CD4-positive, alpha-beta T cell treated with Interleukin-6 for 4 hours (primary cell): ENCODE results near the gene PRSS48.
"Not testable (repeated sequence)": the region's sequence is repeated elsewhere in the genome, so short reads cannot be mapped to it uniquely, and the experiment has no call there.

Source experiments
- DNase-seq: peaks from one replicate; pipeline ENCODE4 v3.0.0-alpha.2; 2020; ENCODE audit warnings: mixed read lengths

Gene PRSS48

DNA sequence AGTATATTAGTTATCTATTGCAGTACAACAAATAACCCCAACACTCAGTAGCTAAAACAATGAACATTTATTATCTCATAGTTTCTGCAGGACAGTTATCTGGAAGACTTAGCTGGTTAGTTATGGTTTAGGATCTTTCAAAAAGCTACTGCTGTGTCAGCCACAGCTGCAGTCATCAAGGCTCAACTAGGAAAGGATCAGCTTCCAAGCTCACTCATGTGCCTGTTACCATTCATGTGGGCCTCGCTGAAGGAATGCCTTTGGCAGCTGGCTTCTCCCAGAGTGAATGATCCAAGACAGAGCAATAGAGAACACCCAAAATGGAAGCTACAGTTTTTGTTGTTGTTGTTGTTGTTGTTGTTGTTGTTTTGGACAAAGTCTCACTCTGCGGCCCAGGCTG lies 13.5 kb upstream of the PRSS48 start:
- DNase-seq, result no peak

DNA sequence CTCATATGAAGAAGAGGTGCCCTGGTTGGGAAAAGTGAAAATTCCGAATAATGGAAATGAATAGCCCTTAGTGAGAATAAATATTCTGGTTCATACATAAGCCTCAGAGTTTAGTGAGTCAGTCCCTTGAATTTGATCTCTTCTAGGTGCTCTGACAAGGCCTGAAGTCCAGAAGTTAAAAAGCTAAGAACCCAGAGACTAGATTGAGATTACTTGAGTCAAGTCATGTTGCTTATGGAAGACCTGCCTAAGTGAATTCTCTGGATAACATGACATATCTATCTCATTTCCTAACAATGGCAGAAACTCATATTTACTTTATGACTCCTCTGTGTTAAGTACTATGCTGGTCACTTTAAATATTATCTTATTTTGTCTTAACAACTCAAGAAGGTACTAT lies 10.5 kb upstream of the PRSS48 start:
- no peak for DNase-seq

GRCh38 chr4:151267104-151267503 lies 9.9 kb upstream of the PRSS48 start:
- DNase-seq, result no peak

DNA sequence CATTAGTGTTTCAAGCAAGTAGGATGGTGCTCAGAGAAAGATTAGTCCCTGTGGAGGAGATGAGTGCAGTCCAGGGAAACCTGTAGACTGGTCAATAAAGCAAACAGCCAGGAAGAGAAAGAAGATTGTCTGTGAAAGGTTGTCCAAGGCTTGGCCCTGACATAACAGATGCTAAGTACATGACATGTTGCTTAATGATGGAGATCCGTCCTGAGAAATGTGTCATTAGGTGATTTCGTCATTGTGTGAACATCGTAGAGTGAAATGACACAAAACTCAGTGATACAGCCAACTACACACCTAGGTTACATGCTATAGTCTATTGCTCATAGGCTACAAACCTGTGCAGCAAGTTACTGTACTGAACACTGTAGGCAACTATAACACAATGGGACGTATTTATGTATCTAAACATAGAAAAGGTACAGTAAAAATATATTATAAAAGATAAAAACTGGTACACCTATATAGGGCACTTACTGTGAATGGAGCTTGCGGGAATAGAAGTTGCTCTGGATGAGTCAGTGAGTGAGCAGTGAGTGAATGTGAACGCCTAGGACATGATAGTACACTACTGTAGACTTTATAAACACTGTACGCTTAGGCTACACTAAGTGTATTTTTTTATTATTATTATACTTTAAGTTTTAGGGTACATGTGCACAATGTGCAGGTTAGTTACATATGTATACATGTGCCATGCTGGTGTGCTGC lies 9.0 kb upstream of the PRSS48 start:
- DNase-seq, result no peak

- not testable (repeated sequence) for DNase-seq
Measured at GRCh38 chr4:151268905-151269304, 8.1 kb upstream of the PRSS48 start.

DNA sequence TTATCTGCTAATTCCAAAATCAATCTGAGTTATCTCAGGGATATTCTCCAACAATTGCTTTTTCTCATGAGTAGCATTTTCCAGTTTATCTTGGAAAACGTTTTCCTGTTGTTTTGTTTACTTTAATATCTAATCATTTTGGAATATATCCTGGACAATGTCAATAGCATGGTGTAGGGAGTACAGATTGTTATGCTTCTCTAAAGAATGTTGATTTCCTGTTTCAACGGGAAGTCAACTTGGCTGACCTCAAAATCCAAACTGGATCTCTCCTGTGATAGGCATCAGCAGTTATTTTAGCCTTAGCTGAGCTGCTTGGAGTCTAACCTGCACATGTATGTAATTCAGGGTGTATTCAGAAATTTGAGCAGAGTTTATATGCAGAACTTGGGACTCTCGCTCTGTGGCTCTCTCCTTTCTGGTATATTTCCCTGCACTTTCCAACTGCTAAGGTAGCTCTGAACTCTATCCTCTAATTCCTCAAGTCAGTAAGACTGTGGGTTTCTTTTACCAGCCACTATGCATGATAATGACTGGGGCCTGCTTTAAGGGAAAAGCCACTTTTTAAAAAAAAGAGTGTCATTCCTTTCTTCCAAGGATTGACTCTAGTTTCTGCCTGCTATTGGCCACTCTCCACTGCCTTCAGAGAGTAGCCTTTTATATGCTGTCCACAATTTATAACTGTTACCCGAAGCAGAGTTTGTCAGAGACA lies 7.7 kb downstream of the PRSS48 start:
- DNase-seq, result no peak

DNA sequence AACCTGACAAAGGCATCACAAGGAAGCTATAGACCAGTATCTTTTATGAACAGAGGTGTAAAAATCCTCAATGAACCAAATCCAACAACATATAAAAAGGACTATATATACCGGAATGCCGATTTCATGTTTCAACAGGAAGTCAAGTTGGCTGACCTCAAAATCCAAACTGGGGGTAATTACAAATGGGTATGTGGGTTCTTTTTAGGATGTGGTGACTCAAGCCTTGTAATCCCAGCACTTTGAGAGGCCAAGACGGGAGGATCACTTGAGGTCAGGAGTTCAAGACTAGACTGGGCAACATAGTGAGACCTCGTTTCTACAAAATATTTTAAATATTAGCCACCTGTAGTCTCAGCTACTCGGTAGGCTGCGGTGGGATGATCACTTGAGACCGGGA lies 10.4 kb downstream of the PRSS48 start:
- no peak for DNase-seq

DNA sequence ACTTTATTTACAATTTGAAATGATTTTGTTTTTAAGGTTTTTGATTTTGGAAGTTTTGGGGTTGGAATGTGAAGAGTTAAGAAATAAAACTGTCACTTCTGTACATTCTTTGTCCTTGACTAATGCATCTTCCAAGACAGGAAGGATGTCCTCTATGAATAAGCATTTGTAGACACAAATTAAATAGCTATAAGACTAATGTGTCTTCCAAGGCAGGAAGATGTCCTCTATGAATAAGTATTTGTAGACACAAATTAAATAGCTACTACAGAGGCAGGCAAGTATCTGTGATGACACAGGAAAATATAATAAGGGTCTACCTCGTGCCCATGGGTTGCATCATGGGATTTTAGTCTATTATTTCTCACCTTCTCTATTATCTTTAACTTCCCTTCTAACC lies 14.5 kb downstream of the PRSS48 start:
- no peak for DNase-seq

DNA sequence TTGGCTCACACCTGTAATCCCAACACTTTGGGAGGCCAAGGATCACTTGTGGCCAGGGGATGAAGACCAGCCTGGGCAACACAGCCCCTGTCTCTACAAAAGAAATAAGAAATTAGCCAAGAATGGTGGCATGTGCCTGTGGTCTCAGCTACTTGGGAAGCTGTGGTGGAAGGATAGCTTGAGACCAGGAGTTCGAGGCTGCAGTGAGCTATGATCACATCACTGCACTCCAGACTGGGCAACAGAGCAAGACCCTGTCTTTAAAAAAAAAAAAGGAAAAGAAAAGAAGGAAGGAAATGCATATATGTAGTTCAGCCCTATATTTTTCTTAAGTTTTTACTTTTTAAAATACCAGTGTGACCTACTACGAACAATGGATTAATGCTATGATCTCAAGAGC lies 15.1 kb downstream of the PRSS48 start:
- DNase-seq, result no peak

- no peak for DNase-seq
Measured at GRCh38 chr4:151294833-151295496, 18.0 kb downstream of the PRSS48 start.

DNA sequence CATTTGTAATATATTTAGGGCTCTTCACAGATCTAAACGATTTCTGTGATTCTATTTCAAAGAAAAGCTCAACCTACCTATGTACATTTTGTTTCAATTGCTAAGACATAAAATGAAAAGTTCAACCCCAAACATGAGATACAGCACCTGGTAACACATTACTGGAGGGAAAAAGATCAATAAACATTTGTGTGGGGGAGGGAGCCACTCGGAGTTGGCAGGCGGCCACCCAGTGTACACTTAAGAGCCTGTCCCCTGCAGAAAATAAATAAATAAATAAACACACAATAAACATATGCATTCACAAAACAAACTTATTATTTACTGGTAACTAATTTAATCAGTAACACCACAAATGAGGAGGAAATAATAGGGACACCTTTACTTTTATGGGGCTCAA lies 19.3 kb downstream of the PRSS48 start:
- no peak for DNase-seq

DNA sequence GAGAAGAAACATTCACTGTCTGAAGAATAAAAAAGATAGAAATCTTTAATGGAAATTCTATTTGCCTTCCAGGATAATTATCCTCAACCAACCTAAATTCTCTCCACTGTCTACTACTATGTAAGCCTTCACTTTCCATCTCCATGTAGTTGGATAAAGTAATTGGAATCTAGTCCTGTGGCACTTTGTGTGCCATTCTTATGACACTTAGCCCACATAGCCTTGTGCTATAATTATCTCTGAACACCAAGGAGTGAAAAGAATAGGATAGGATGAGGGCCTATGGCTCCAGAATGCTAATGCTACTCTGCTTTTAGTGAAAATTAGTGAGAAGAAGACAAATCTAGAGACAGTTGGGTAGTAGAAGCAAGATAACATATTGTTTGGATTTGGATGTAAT lies 20.2 kb downstream of the PRSS48 start:
- DNase-seq, result no peak

DNA sequence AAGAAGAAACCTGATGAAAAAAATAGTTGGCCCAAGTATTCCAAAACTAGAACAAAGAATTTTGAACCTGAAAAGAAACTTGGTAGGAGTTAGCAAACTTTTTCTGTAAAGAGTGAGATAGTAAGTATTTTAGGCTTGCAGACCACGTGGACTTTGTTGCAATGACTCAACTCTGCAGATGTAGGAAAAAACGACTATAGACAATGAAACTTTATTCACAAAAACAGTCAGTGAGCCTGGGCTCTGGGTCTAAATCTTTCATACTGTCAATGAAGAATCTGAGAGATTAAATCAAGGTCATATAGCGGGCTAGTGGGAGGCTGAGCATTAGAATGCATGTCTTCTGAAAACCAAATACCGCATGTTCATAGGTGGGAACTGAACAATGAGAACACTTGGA lies 25.5 kb downstream of the PRSS48 start:
- DNase-seq, result no peak

GRCh38 chr4:151304226-151304625 lies 27.3 kb downstream of the PRSS48 start:
- DNase-seq, result no peak

DNA sequence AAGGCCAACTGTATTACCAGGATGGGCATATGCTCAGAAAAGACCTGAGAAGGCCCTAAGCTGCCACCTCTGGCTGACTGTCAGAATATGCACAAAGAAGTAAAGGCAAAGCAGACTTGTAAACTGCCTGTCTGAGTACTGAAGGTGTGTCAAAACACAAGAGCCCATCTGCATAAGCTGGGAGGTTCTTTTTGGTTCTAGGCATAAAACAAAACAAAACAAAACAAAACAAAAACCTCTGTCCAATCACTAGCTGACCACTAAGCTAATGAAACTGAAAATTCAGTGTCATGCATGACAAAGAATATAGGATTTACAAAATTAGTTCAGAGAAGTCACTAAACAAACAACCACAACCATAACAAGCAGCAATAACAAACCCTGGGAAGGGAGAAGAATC lies 27.8 kb downstream of the PRSS48 start:
- DNase-seq, result no peak

GRCh38 chr4:151310124-151310728 lies 33.3 kb downstream of the PRSS48 start:
- no peak for DNase-seq

DNA sequence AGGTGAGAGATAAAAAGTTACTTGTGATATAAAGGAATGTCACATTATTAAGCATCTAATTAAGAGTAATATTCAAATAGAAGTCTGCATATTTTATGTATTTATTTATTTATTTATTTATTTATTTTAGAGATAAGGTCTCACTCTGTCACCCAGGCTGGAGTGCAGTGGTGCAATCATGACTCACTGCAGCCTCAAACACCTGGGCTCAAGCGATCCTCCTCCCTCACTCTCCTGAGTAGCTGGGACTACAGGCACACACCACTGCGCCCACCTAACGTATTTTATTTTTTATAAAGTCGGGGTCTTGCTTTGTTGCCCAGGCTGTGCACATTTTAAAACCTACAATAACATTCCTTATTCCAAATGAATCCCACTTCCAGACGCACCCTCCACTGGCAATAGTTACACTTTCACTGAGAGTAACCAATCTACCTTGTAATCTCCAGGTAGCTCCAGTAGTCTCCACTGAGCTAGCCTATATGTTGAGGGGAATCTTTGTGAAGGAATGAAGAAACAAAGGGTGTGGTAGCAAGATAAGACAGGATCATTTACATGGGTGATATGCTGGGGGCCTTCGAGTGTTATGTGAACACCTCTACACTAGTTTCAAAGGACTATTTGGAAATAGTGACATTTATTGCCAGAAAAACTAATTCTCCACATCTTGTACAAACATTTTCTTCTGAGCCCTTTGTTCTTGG lies 36.5 kb downstream of the PRSS48 start:
- DNase-seq, result no peak

- no peak for DNase-seq
Measured at GRCh38 chr4:151314010-151314355, 37.0 kb downstream of the PRSS48 start.

GRCh38 chr4:151314479-151314878 lies 37.5 kb downstream of the PRSS48 start:
- no peak for DNase-seq

- no peak for DNase-seq
Measured at GRCh38 chr4:151315212-151315886, 38.4 kb downstream of the PRSS48 start.

DNA sequence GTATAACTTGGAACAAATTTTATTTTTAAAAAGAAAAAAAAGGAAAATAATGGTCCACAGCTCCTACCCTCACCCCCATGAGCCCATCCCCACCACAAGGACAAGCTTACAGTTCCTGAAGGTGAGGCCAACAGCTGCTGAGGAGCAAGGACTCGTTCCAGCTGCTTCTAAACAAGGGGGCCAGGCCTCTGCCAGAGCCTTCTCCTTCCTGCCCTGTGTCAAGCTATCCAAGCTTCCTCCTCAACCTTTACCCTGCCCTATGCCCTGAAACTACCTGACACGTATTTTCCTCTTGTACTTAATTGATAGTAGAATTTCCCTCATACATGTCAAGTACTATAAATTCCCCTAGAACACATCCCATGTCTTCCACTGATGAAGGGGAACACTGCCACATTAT lies 39.7 kb downstream of the PRSS48 start:
- no peak for DNase-seq

GRCh38 chr4:151318307-151319006 lies 41.5 kb downstream of the PRSS48 start:
- no peak for DNase-seq
